GM23248 (cell line): Measurements from ENCODE around the gene JMJD7. TPM values are rescaled to one million over a fixed set of nuclear protein-coding genes. Genes with fewer than 3 reads are reported as not detected.

Experiments
- DNase-seq: peaks from one replicate; pipeline ENCODE4 v3.0.0-alpha.2; 2015
- H2AFZ ChIP-seq: fragments of 200-600 bp; sonication (generic); 2 replicates; pipeline ENCODE4 v1.6.1; 2016; ENCODE audit warnings: antibody characterized with exemption
- H3F3A ChIP-seq: fragments of 200-600 bp; sonication (generic); 2 replicates; pipeline ENCODE4 v1.6.1; 2016; ENCODE audit warnings: mild to moderate bottlenecking, antibody characterized with exemption, mixed run types; ENCODE audit not compliant: insufficient read depth
- H3K27ac ChIP-seq: fragments of 200-600 bp; sonication (generic); 2 replicates; pipeline ENCODE4 v1.5.1; 2016; ENCODE audit warnings: mild to moderate bottlenecking
- H3K27me3 ChIP-seq: fragments of 200-600 bp; sonication (generic); replicated peaks from 2 replicates; pipeline ENCODE4 v1.6.1; 2016; ENCODE audit warnings: mild to moderate bottlenecking; ENCODE audit not compliant: insufficient read depth
- H3K36me3 ChIP-seq: fragments of 200-600 bp; sonication (generic); 2 replicates; pipeline ENCODE4 v1.6.1; 2016; ENCODE audit warnings: low read depth, mild to moderate bottlenecking
- H3K4me1 ChIP-seq: fragments of 200-600 bp; sonication (generic); 2 replicates; pipeline ENCODE4 v1.6.1; 2016; ENCODE audit warnings: mild to moderate bottlenecking; ENCODE audit not compliant: insufficient read depth
- H3K4me2 ChIP-seq: fragments of 200-600 bp; sonication (generic); one replicate; pipeline ENCODE4 v1.6.1; 2016; ENCODE audit warnings: mild to moderate bottlenecking; ENCODE audit not compliant: unreplicated experiment
- H3K4me3 ChIP-seq: fragments of 200-600 bp; sonication (generic); 2 replicates; pipeline ENCODE4 v1.5.1; 2016; ENCODE audit warnings: mild to moderate bottlenecking
- H3K79me2 ChIP-seq: fragments of 200-600 bp; sonication (generic); 2 replicates; pipeline ENCODE4 v1.6.1; 2016; ENCODE audit warnings: mild to moderate bottlenecking; ENCODE audit not compliant: insufficient read depth
- H3K9ac ChIP-seq: fragments of 200-600 bp; sonication (generic); 2 replicates; pipeline ENCODE4 v1.6.1; 2016; ENCODE audit warnings: mild to moderate bottlenecking
- H3K9me2 ChIP-seq: fragments of 200-600 bp; sonication (generic); 2 replicates; pipeline ENCODE4 v1.6.1; 2016; ENCODE audit warnings: mixed run types, mild to moderate bottlenecking, moderate library complexity; ENCODE audit not compliant: insufficient read depth
- H3K9me3 ChIP-seq: fragments of 200-600 bp; sonication (generic); one replicate; pipeline ENCODE4 v1.6.1; 2017; ENCODE audit warnings: low read depth
- H4K20me1 ChIP-seq: fragments of 200-600 bp; sonication (generic); 2 replicates; pipeline ENCODE4 v1.6.0; 2016; ENCODE audit not compliant: insufficient read depth
- EZH2 ChIP-seq: fragments of 200-600 bp; sonication (generic); IDR thresholded peaks from 2 replicates; pipeline ENCODE4 v1.6.1; 2018; ENCODE audit warnings: antibody characterized with exemption, mild to moderate bottlenecking; ENCODE audit not compliant: insufficient read depth, poor library complexity, severe bottlenecking
- EZH2phosphoT487 ChIP-seq: fragments of 200-600 bp; sonication (generic); IDR thresholded peaks from 2 replicates; pipeline ENCODE4 v1.6.1; 2018; ENCODE audit warnings: antibody characterized with exemption, moderate library complexity, mild to moderate bottlenecking, low read depth; ENCODE audit not compliant: insufficient read depth
- WGBS, 2 experiments: methylation state at CpG; one replicate each; pipeline ENCODE4 v1.1.6; 2015 to 2017; ENCODE audit warnings: low lambda C conversion rate in 2 of 2, low coverage in 1 of 2; ENCODE audit errors: missing lambda C conversion rate in 2 of 2; 5-methylcytosine and 5-hydroxymethylcytosine counted together
- in situ Hi-C: fragments of 300-500 bp; cut with MboI; formaldehyde crosslinking; loops from 2 replicates; pipeline ENCODE4 v1.15.0; 2020
- polyA plus RNA-seq: library from polyadenylated mRNA; unstranded; fragments of >200 nt; fragmentation: Nextera tagmentation; extraction: Ambion mirVana; gene quantifications from 2 replicates; pipeline ENCODE4 v1.2.1, GENCODE V29; 2016
- total RNA-seq: library from RNA; depleted of rRNA; stranded (reverse); fragments of >200 nt; shearing (Covaris generic); gene quantifications from 2 replicates; pipeline ENCODE4 v1.2.3, GENCODE V29; 2014

JMJD7 gene
- total and polyA plus RNA-seq, 2 experiments from 2014 or later = 3.5 to 11.7 TPM

DNA sequence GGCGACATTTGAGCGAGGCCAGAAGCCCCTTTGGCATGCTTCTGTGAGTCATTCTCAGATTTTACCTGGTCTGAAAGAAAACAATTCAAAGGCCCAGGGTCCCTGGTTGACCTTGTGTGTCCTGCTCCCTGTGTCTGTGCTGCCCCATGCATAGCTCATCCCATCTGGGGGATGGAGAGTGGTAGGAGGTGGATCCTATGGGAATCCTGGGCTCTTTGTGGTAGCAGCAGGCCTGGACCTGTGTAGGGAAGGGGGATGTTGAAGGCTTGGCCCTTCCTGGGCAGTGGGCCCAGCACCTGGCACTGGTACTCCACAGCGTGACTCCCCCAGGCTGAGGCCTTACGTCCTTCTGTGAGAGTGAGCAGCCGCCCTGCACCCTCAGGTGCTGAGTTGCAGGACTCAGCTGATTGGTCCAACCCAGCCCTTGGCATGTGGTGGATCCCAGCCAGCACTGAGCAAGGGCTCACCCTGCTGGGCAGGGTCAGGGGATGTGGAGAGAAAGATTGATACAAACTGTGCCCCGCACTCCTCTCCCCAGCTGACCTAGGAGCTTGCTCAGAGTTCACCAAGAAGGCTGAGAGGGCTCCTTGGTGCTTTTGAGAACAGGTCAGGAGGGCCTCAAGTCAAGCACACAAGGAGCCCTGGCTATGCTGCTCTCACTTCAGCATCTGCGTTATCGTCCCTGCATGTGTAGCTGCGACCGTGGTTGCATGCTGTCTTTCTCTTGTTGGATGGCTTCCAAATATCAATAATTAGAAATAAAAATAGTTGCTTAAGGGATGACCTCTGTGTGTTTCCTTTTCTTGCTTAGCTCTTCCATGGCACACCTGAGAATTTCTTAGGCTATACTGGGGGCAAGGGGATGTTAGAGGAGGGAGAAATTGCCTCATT, 21.4 kb upstream of the JMJD7 start:
- TF ChIP-seq EZH2 = no peak
- no peak for TF ChIP-seq EZH2phosphoT487

DNA sequence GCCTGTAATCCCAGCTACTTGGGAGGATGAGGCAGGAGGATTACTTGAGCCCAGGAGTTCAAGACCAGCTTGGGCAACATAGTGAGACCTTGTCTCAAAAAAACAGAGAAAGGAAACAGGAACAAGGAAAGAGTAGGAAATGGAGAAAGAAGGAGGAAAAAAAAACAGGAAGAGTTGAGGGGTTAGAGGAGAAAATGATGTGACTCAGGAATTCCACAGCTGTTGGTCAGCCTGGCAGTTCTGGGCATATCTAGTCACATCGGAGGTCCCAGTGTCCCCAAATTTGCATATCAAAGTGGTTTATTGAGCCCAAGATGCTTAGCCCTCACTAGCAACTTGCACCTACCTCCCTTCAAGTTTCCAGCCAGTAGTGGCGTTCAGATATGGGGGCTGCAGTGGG, 18.8 kb upstream of the JMJD7 start:
- Histone ChIP-seq H3K4me2 (peak overlapping the region; percentile 31), H3K27me3 (no peaks in the 10 kb centered on the region), H3F3A (no peaks in the 10 kb centered on the region), H3K79me2 (peaks cover 13% of the 10 kb centered on the region; the same call in 1 of the 2 replicates), H3K4me1 (peaks cover 10% of the 10 kb centered on the region), H2AFZ (no peak overlapping the region), H3K9me2 (no peaks in the 10 kb centered on the region), H3K4me3 (no peak overlapping the region), H3K9ac (no peak overlapping the region), H3K27ac (no peak overlapping the region), H4K20me1 (no peaks in the 10 kb centered on the region), H3K36me3 (no peaks in the 10 kb centered on the region), H3K9me3 (no peaks in the 10 kb centered on the region)
- WGBS, 2 experiments = 38 to 41% methylated on average over 2 of the region's 2 CpGs
- TF ChIP-seq EZH2phosphoT487 (no peak), EZH2 (no peak)
- peak; percentile 63 for DNase-seq
- in situ Hi-C loops = no loop called here

More for the DNA sequence above, 21.4 kb upstream of the JMJD7 start:
- H4K20me1 ChIP-seq = no peaks in the 10 kb centered on the region
- no peak overlapping the region for H3K9ac ChIP-seq
- H3K79me2 ChIP-seq = peaks cover 25% of the 10 kb centered on the region
- 93 to 97% methylated on average over 10 of the region's 10 CpGs for WGBS, 2 experiments
- H3F3A ChIP-seq = peaks cover 10% of the 10 kb centered on the region; the same call in 1 of the 2 replicates
- H3K27me3 ChIP-seq = no peaks in the 10 kb centered on the region
- DNase-seq = no peak
- no peak overlapping the region for H2AFZ ChIP-seq
- H3K4me3 ChIP-seq = no peak overlapping the region
- no peaks in the 10 kb centered on the region for H3K9me2 ChIP-seq
- no peaks in the 10 kb centered on the region for H3K36me3 ChIP-seq
- in situ Hi-C loops = no loop called here
- no peak overlapping the region for H3K27ac ChIP-seq
- no peak overlapping the region for H3K4me2 ChIP-seq
- H3K4me1 ChIP-seq = peaks cover 19% of the 10 kb centered on the region
- no peaks in the 10 kb centered on the region for H3K9me3 ChIP-seq

DNA sequence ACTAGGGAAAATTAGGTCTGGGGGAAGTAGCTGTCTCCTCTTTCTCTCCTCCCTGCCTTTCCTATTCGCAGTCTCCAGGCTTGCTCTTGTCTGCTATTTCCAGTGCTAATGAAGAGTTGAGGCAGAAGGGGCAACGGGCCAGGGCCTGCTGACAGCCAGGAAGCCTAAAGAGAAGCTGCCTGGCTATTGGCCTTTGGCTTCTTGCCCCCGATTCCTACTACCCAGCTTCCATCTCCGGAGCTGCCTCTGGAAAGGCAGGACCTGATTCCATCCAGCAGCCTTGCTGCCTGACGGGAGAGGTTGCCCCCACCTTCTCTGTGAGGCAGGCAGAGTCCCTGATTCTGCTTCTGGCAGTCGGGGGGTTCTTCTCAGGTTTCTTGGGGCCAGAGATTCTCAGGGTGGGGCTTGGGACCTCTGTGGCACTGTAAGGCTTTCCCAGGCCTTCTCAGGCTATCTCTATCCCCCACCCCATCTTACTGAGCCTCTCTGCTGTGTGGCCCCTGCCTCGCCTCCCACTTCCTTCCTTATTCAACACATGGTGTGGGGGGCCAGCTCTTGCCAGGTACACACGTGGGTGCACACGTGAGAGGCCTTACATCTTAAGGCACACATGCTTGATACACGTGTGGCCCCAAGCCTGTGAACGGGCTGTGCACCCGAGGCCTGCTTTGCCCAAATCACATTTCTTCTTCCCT, 18.2 kb upstream of the JMJD7 start:
- H3K9me2 ChIP-seq = no peaks in the 10 kb centered on the region
- H2AFZ ChIP-seq = no peak overlapping the region
- peaks cover 9% of the 10 kb centered on the region; the same call in 1 of the 2 replicates for H3K79me2 ChIP-seq
- H3K9me3 ChIP-seq = no peaks in the 10 kb centered on the region
- in situ Hi-C loops = no loop called here
- no peak overlapping the region for H3K4me3 ChIP-seq
- no peak overlapping the region for H3K27ac ChIP-seq
- H3K27me3 ChIP-seq = no peaks in the 10 kb centered on the region
- H3F3A ChIP-seq = no peaks in the 10 kb centered on the region
- no peak overlapping the region for H3K9ac ChIP-seq
- H4K20me1 ChIP-seq = no peaks in the 10 kb centered on the region
- 51 to 56% methylated on average over 12 of the region's 12 CpGs for WGBS, 2 experiments
- TF ChIP-seq EZH2 (no peak), EZH2phosphoT487 (no peak)
- H3K4me1 ChIP-seq = peaks cover 10% of the 10 kb centered on the region
- H3K36me3 ChIP-seq = no peaks in the 10 kb centered on the region
- DNase-seq = no peak
- H3K4me2 ChIP-seq = no peak overlapping the region

- H3K27me3 ChIP-seq = no peaks in the 10 kb centered on the region
- H3K27ac ChIP-seq = no peak overlapping the region
- H3K79me2 ChIP-seq = peaks cover 9% of the 10 kb centered on the region; the same call in 1 of the 2 replicates
- H3F3A ChIP-seq = no peaks in the 10 kb centered on the region
- WGBS, 2 experiments = 84 to 91% methylated on average over 5 of the region's 5 CpGs
- no peaks in the 10 kb centered on the region for H3K9me2 ChIP-seq
- DNase-seq = peak; percentile 37
- in situ Hi-C loops = no loop called here
- peaks cover 10% of the 10 kb centered on the region for H3K4me1 ChIP-seq
- H2AFZ ChIP-seq = no peak overlapping the region
- H3K9me3 ChIP-seq = no peaks in the 10 kb centered on the region
- H3K36me3 ChIP-seq = no peaks in the 10 kb centered on the region
- TF ChIP-seq EZH2phosphoT487 (no peak), EZH2 (no peak)
- H3K4me2 ChIP-seq = no peak overlapping the region
- H4K20me1 ChIP-seq = no peaks in the 10 kb centered on the region
- no peak overlapping the region for H3K4me3 ChIP-seq
- no peak overlapping the region for H3K9ac ChIP-seq
Measured at GRCh38 chr15:41810651-41811431, 17.1 kb upstream of the JMJD7 start.
